IMR-90 (cell line): Measurements from ENCODE around the gene HUNK. TPM values are rescaled to one million over a fixed set of nuclear protein-coding genes. Genes with fewer than 3 reads are reported as not detected.

ENCODE experiments used
- ATAC-seq: fragments of 200-7000 bp; cut with Tn5 transposase; 2 replicates; pipeline ENCODE4 v1.9.1; 2020; ENCODE audit warnings: low read depth, mild to moderate bottlenecking, moderate library complexity
- BruUV-seq: library from RNA; stranded (reverse); fragments of 400-500 nt; replicated peaks from 2 replicates; lab custom pipeline; 2021; lab: Mats Ljungman, UMichigan
- CTCF ChIA-PET: fragments of 300-600 bp; formaldehyde crosslinking; extraction: SDS; loops from one replicate; lab custom pipeline; 2021; ENCODE audit warnings: antibody characterized with exemption; lab: Yijun Ruan, JAX
- POLR2A ChIA-PET: fragments of 300-600 bp; sonication (Branson Sonifier 250); formaldehyde crosslinking; loops from one replicate; lab custom pipeline; 2022; ENCODE audit warnings: antibody characterized with exemption; ENCODE audit not compliant: unreplicated experiment; lab: Charles Lee
- DNase-seq: peaks from one replicate; pipeline ENCODE4 v3.0.0; 2013
- H2AFZ ChIP-seq: replicated peaks from 2 replicates; pipeline ENCODE3; 2013; ENCODE audit warnings: low read length, mild to moderate bottlenecking; ENCODE audit not compliant: poor library complexity
- H2AK5ac ChIP-seq: 2 replicates; pipeline ENCODE4 v1.6.1; 2013; ENCODE audit warnings: low read depth, low read length, inconsistent platforms
- H2AK9ac ChIP-seq: replicated peaks from 2 replicates; pipeline ENCODE3; 2013; ENCODE audit warnings: mild to moderate bottlenecking, low read depth, low read length, moderate library complexity; ENCODE audit not compliant: poor library complexity
- H2BK120ac ChIP-seq: 2 replicates; pipeline ENCODE4 v1.6.1; 2013; ENCODE audit warnings: low read depth, low read length, inconsistent platforms
- H2BK15ac ChIP-seq: 3 replicates; pipeline ENCODE4 v1.6.1; 2013; ENCODE audit warnings: low read depth, low read length, inconsistent platforms
- H2BK20ac ChIP-seq: 2 replicates; pipeline ENCODE4 v1.6.1; 2013; ENCODE audit warnings: low read depth, mild to moderate bottlenecking, inconsistent platforms, low read length, moderate library complexity
- H2BK5ac ChIP-seq: 2 replicates; pipeline ENCODE4 v1.6.1; 2013; ENCODE audit warnings: mild to moderate bottlenecking, low read depth, low read length, inconsistent platforms; ENCODE audit not compliant: poor library complexity, severe bottlenecking
- H3K14ac ChIP-seq: replicated peaks from 2 replicates; pipeline ENCODE4 v1.6.1; 2013; ENCODE audit warnings: low read depth, low read length, inconsistent platforms
- H3K18ac ChIP-seq: 2 replicates; pipeline ENCODE4 v1.6.1; 2013; ENCODE audit warnings: low read depth, low read length, control low read depth
- H3K23ac ChIP-seq: 2 replicates; pipeline ENCODE4 v1.6.1; 2013; ENCODE audit warnings: low read depth, low read length, inconsistent platforms
- H3K27ac ChIP-seq: 2 replicates; pipeline ENCODE4 v1.5.1; 2013; ENCODE audit warnings: mild to moderate bottlenecking, control low read depth, low read length; ENCODE audit not compliant: insufficient read depth
- H3K27me3 ChIP-seq: 2 replicates; pipeline ENCODE4 v1.6.1; 2013; ENCODE audit warnings: low read length; ENCODE audit not compliant: control insufficient read depth, insufficient read depth
- H3K36me3 ChIP-seq: 2 replicates; pipeline ENCODE4 v1.6.1; 2013; ENCODE audit warnings: low read length, mixed read lengths; ENCODE audit not compliant: control insufficient read depth, insufficient read depth
- H3K4ac ChIP-seq: 2 replicates; pipeline ENCODE4 v1.6.1; 2013; ENCODE audit warnings: low read depth, low read length, inconsistent platforms
- H3K4me1 ChIP-seq: 2 replicates; pipeline ENCODE4 v1.6.1; 2013; ENCODE audit warnings: low read length, mixed read lengths; ENCODE audit not compliant: control insufficient read depth, insufficient read depth
- H3K4me2 ChIP-seq: 2 replicates; pipeline ENCODE4 v1.6.1; 2013; ENCODE audit warnings: low read depth, mild to moderate bottlenecking, control low read depth, low read length, moderate library complexity
- H3K4me3 ChIP-seq: 2 replicates; pipeline ENCODE4 v1.5.1; 2013; ENCODE audit warnings: low read depth, mild to moderate bottlenecking, control low read depth, low read length, moderate library complexity; ENCODE audit not compliant: insufficient read depth
- H3K56ac ChIP-seq: 2 replicates; pipeline ENCODE4 v1.6.1; 2013; ENCODE audit warnings: low read length, inconsistent platforms; ENCODE audit not compliant: insufficient read depth; ENCODE audit errors: extremely low read depth
- H3K79me1 ChIP-seq, 2 experiments: 2 replicates each; pipeline ENCODE4 v1.6.1; 2013; ENCODE audit warnings: low read length in 2 of 2, inconsistent platforms in 1 of 2, low read depth in 1 of 2
- H3K9ac ChIP-seq: 2 replicates; pipeline ENCODE4 v1.6.1; 2013; ENCODE audit warnings: low read depth, low read length, control low read depth
- H3K9me1 ChIP-seq: 2 replicates; pipeline ENCODE4 v1.6.1; 2013; ENCODE audit warnings: low read length, inconsistent platforms; ENCODE audit not compliant: insufficient read depth
- H3K9me3 ChIP-seq: 2 replicates; pipeline ENCODE4 v1.6.1; 2013; ENCODE audit warnings: low read length; ENCODE audit not compliant: control insufficient read depth, insufficient read depth
- H4K20me1 ChIP-seq: 2 replicates; pipeline ENCODE4 v1.6.1; 2013; ENCODE audit warnings: low read length, inconsistent platforms; ENCODE audit not compliant: insufficient read depth
- H4K5ac ChIP-seq: 2 replicates; pipeline ENCODE4 v1.6.1; 2013; ENCODE audit warnings: mild to moderate bottlenecking, low read depth, low read length, control low read depth
- H4K8ac ChIP-seq, 2 experiments: 2 replicates each; pipeline ENCODE4 v1.6.1; 2013; ENCODE audit warnings: low read depth in 2 of 2, low read length in 2 of 2, control low read depth in 1 of 2, inconsistent platforms in 1 of 2
- H4K91ac ChIP-seq: 2 replicates; pipeline ENCODE4 v1.6.1; 2013; ENCODE audit warnings: low read depth, low read length, inconsistent platforms; ENCODE audit not compliant: insufficient read depth
- BHLHE40 ChIP-seq: fragments of 150-350 bp; IDR thresholded peaks from 2 replicates; pipeline ENCODE4 v1.6.1; 2016; ENCODE audit warnings: mild to moderate bottlenecking, low read depth, low read length
- MAFK ChIP-seq: IDR thresholded peaks from 2 replicates; pipeline ENCODE4 v1.6.1; 2012; ENCODE audit warnings: low read depth, low read length, improper control_type of control experiment
- MAZ ChIP-seq: IDR thresholded peaks from 2 replicates; pipeline ENCODE4 v1.6.1; 2012; ENCODE audit warnings: low read depth, mild to moderate bottlenecking, low read length, improper control_type of control experiment, moderate library complexity, borderline replicate concordance
- MXI1 ChIP-seq: IDR thresholded peaks from 2 replicates; pipeline ENCODE4 v1.6.1; 2012; ENCODE audit warnings: low read depth, mild to moderate bottlenecking, low read length, moderate library complexity, borderline replicate concordance
- NFE2L2 ChIP-seq: fragments of 150-350 bp; IDR thresholded peaks from 2 replicates; pipeline ENCODE4 v1.6.1; 2016; ENCODE audit warnings: low read depth, mild to moderate bottlenecking, low read length
- POLR2A ChIP-seq: IDR thresholded peaks from 2 replicates; pipeline ENCODE4 v1.6.1; 2012; ENCODE audit warnings: mild to moderate bottlenecking, low read depth, low read length
- RAD21 ChIP-seq: IDR thresholded peaks from 2 replicates; pipeline ENCODE4 v1.6.1; 2012; ENCODE audit warnings: low read length, improper control_type of control experiment
- RCOR1 ChIP-seq: IDR thresholded peaks from 2 replicates; pipeline ENCODE4 v1.6.1; 2012; ENCODE audit warnings: mild to moderate bottlenecking, low read length, improper control_type of control experiment; ENCODE audit not compliant: insufficient replicate concordance
- WGBS, 2 experiments: methylation state at CpG; one replicate each; pipeline versions ENCODE4 v1.1.5 to v1.1.7; 2013; ENCODE audit warnings: missing lambda C conversion rate in 2 of 2; ENCODE audit not compliant: insufficient read length in 1 of 2; ENCODE audit errors: extremely low coverage in 2 of 2; 5-methylcytosine and 5-hydroxymethylcytosine counted together
- dilution Hi-C: fragments of 300-500 bp; cut with HindIII; formaldehyde crosslinking; loops from one replicate; pipeline ENCODE4 v1.14.3; 2018; ENCODE audit warnings: low sequenced_read_pairs; ENCODE audit not compliant: unreplicated experiment
- in situ Hi-C: fragments of 300-500 bp; cut with MboI; formaldehyde crosslinking; loops from 3 replicates; pipeline ENCODE4 v1.14.3; 2019; ENCODE audit warnings: low sequenced_read_pairs, inconsistent platforms, mixed read lengths
- intact Hi-C: fragments of 100-400 bp; cut with micrococcal nuclease; formaldehyde crosslinking; loops from 2 replicates; pipeline ENCODE4 v1.10.0; 2022
- polyA plus RNA-seq, 3 experiments: library from polyadenylated mRNA; depleted of rRNA; stranded (reverse); fragments of >200 nt; gene quantifications; 2 replicates each; pipeline ENCODE4 v1.2.3, GENCODE V29; 2012; ENCODE audit warnings: low replicate concordance in 1 of 3
- total RNA-seq: library from RNA; depleted of rRNA; stranded (reverse); fragments of >200 nt; gene quantifications from 2 replicates; pipeline ENCODE4 v1.2.3, GENCODE V29; 2012
- TF ChIP-seq, protein P1 (sequence below): fragments of 150-350 bp; IDR thresholded peaks from 2 replicates; pipeline ENCODE4 v1.6.1; 2016; ENCODE audit warnings: low read depth, mild to moderate bottlenecking, low read length, moderate library complexity, borderline replicate concordance

The HUNK gene
- total and polyA plus RNA-seq, 2 of the 4 experiments (the other 2 are of a cell fraction), result 1.0 to 2.0 TPM

GRCh38 chr21:31917108-31917507, 44.3 kb downstream of the HUNK start:
- ATAC-seq (no peak), DNase-seq (no peak)
- H3K79me1 ChIP-seq, result peaks cover 0 to 14% of the 10 kb centered on the region in 2 experiments; a peak in 2 of 4 replicates
- no peak overlapping the region for H3K56ac ChIP-seq
- in situ Hi-C loops, result no loop called here
- H2BK15ac ChIP-seq, result no peak overlapping the region
- H3K9me3 ChIP-seq, result peaks cover 2% of the 10 kb centered on the region; the same call in 1 of the 2 replicates
- no peak overlapping the region for H3K4me2 ChIP-seq
- H3K27ac ChIP-seq, result no peak overlapping the region
- no peak overlapping the region for H3K18ac ChIP-seq
- no peak overlapping the region for H2BK20ac ChIP-seq
- ChIA-PET CTCF (no interaction called here), POLR2A (no interaction called here)
- intact Hi-C loops, result no loop called here
- no peak overlapping the region for H3K23ac ChIP-seq
- H3K4me3 ChIP-seq, result no peak overlapping the region
- peaks cover 12% of the 10 kb centered on the region for H3K4me1 ChIP-seq
- no peak overlapping the region for H2AK5ac ChIP-seq
- no CpG with 5 or more reads among the region's 7 CpGs for WGBS, 2 experiments
- H3K14ac ChIP-seq, result no peak overlapping the region
- no peak overlapping the region; the same call in 1 of the 2 replicates for H3K4ac ChIP-seq
- H3K36me3 ChIP-seq, result no peaks in the 10 kb centered on the region
- peaks cover 5% of the 10 kb centered on the region; the same call in 1 of the 2 replicates for H3K9me1 ChIP-seq
- H3K9ac ChIP-seq, result no peak overlapping the region
- H2AK9ac ChIP-seq, result no peak overlapping the region
- no peaks in the 10 kb centered on the region for H4K20me1 ChIP-seq
- no peak overlapping the region for H2BK120ac ChIP-seq
- no peak overlapping the region for H4K8ac ChIP-seq
- no TSS peak for BruUV-seq
- H2BK5ac ChIP-seq, result no peak overlapping the region
- TF ChIP-seq RAD21 (no peak), MAZ (no peak), BHLHE40 (no peak), POLR2A (no peak), MAFK (no peak), MXI1 (no peak), NFE2L2 (no peak), RCOR1 (no peak)
- TF ChIP-seq, protein P1, sequence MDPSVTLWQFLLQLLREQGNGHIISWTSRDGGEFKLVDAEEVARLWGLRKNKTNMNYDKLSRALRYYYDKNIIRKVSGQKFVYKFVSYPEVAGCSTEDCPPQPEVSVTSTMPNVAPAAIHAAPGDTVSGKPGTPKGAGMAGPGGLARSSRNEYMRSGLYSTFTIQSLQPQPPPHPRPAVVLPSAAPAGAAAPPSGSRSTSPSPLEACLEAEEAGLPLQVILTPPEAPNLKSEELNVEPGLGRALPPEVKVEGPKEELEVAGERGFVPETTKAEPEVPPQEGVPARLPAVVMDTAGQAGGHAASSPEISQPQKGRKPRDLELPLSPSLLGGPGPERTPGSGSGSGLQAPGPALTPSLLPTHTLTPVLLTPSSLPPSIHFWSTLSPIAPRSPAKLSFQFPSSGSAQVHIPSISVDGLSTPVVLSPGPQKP, result no peak
- H4K91ac ChIP-seq, result no peak overlapping the region
- no peaks in the 10 kb centered on the region for H3K27me3 ChIP-seq
- dilution Hi-C loops, result no loop called here
- H2AFZ ChIP-seq, result no peak overlapping the region
- H4K5ac ChIP-seq, result no peak overlapping the region
